ENCODE data around the gene PALD1. TPM values are rescaled to one million over a fixed set of nuclear protein-coding genes. Genes with fewer than 3 reads are reported as not detected.

PALD1 gene
- total RNA-seq, 4 donors from 2014 or later = 6.2 to 12.1 (median 7.7) TPM

- H3K36me3 ChIP-seq = no peaks in the 10 kb centered on the region
- no peaks in the 10 kb centered on the region for H3K9me3 ChIP-seq
- no peak overlapping the region for H3K27ac ChIP-seq
- no peak for DNase-seq (ENCODE audit: low spot score in 2 of 2)
- 92% methylated on average over 5 of the region's 6 CpGs for WGBS
- H3K27me3 ChIP-seq = no peaks in the 10 kb centered on the region
- H3K4me1 ChIP-seq = peaks cover 36% of the 10 kb centered on the region
- no peak overlapping the region for H3K4me3 ChIP-seq
- TF ChIP-seq EP300 (IDR thresholded peaks at IDR 0.05) (no peak), POLR2AphosphoS5 (IDR thresholded peaks at IDR 0.05) (no peak), POLR2A (IDR thresholded peaks at IDR 0.05) (no peak)
- TF ChIP-seq, protein P1, sequence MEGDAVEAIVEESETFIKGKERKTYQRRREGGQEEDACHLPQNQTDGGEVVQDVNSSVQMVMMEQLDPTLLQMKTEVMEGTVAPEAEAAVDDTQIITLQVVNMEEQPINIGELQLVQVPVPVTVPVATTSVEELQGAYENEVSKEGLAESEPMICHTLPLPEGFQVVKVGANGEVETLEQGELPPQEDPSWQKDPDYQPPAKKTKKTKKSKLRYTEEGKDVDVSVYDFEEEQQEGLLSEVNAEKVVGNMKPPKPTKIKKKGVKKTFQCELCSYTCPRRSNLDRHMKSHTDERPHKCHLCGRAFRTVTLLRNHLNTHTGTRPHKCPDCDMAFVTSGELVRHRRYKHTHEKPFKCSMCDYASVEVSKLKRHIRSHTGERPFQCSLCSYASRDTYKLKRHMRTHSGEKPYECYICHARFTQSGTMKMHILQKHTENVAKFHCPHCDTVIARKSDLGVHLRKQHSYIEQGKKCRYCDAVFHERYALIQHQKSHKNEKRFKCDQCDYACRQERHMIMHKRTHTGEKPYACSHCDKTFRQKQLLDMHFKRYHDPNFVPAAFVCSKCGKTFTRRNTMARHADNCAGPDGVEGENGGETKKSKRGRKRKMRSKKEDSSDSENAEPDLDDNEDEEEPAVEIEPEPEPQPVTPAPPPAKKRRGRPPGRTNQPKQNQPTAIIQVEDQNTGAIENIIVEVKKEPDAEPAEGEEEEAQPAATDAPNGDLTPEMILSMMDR (IDR thresholded peaks at IDR 0.05) = no peak
These were observed 29.4 kb downstream of the PALD1 start for GRCh38 chr10:70507966-70508365.

DNA sequence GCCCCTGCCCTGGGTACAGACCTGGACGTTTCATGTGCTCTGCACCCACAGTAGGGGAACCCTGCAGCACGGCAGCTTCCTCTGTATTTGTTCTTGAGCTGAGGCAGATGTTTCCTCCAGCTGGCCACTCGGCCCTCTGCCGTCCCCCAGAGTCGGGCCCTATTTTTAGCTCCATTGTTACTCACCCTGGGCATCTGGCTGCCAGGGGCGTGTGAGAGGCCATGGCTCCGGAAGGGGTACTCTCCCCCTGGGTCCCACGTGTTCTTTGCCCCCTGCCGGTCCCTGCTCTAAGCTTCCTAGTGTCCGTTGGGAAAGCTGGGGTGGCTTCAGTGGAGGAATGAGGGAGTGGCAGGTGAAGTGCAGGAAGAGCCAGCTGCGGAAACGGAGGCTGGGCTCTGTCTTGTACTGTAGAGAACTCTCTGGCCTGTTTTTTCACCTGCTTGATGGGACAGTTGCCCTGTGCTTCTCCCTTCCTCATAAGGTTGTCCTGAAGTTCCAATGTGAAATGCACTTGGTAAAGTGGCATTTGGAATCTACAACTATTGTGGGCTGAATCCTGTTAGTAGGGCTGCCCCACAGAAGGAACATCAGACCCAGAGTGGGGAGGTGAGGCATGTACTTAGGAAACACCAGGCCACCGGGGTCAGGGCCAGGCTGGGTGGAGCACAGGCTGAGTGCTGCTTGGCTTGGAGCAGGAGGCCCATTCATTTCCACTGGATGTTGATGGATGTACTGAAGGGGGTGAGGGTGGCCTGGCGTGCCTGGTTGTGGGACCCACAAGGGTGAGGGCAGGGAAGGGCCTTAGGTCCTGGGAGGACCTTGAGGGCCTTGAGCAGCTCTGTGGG, 30.6 kb downstream of the PALD1 start:
- peaks cover 36% of the 10 kb centered on the region for H3K4me1 ChIP-seq
- TF ChIP-seq, protein P1 (IDR thresholded peaks at IDR 0.05) = no peak
- TF ChIP-seq EP300 (IDR thresholded peaks at IDR 0.05) (no peak), POLR2AphosphoS5 (IDR thresholded peaks at IDR 0.05) (no peak), POLR2A (IDR thresholded peaks at IDR 0.05) (no peak)
- H3K27ac ChIP-seq = no peak overlapping the region
- 44% methylated on average over 13 of the region's 14 CpGs for WGBS
- no peaks in the 10 kb centered on the region for H3K27me3 ChIP-seq
- no peak overlapping the region for H3K4me3 ChIP-seq
- no peak for DNase-seq (ENCODE audit: low spot score in 2 of 2)
- no peaks in the 10 kb centered on the region for H3K9me3 ChIP-seq
- no peaks in the 10 kb centered on the region for H3K36me3 ChIP-seq

DNA sequence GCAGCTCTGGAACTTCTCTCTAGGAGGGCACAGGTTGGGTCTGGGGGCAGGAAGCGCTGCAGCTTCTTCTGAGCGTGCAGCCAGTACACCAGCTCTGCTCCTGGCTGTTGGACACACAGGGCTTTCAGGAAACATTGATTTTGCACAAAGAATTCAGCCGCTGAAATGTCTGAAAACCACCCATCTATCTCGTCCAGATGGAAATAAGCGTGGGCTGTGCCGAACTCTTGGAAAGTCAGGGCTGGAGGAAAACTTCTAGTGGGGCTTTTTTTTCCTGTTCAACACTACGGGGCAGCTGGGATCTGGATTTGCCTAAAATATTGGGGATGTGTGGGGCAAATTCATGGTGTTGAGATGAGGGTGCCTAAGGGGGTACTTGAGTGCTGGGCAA, 31.2 kb downstream of the PALD1 start:
- DNase-seq (ENCODE audit: low spot score in 2 of 2) = no peak
- H3K36me3 ChIP-seq = no peaks in the 10 kb centered on the region
- no peak overlapping the region for H3K4me3 ChIP-seq
- no peaks in the 10 kb centered on the region for H3K27me3 ChIP-seq
- no peak for TF ChIP-seq POLR2AphosphoS5 (IDR thresholded peaks at IDR 0.05)
- TF ChIP-seq, protein P1 (IDR thresholded peaks at IDR 0.05) = no peak
- H3K4me1 ChIP-seq = peaks cover 38% of the 10 kb centered on the region
- H3K9me3 ChIP-seq = no peaks in the 10 kb centered on the region
- WGBS = 70% methylated on average over 7 of the region's 7 CpGs
- no peak overlapping the region for H3K27ac ChIP-seq

DNA sequence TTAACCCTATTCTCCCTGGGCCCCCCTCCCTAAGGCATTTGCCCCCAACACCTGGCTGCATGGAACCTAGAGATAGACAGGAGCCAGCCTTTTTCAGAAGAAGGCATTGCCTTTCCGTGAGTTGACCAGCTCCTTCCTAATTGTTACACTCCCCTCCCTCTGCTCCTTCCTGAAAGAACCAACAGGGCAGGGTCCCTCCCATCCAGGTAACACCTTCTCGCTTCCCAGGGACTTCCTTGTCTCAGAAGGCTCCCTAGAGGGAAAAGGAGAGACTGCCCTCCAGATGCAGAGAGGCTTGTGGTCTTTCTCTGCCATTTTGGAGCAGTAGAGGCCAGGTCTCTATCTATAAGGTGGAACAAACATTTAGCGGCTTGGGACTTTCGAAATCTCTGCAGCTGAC, 31.9 kb downstream of the PALD1 start:
- Histone ChIP-seq H3K27ac (no peak overlapping the region), H3K9me3 (no peaks in the 10 kb centered on the region), H3K4me1 (peaks cover 41% of the 10 kb centered on the region), H3K36me3 (no peaks in the 10 kb centered on the region), H3K4me3 (no peak overlapping the region), H3K27me3 (no peaks in the 10 kb centered on the region)
- no peak for DNase-seq (ENCODE audit: low spot score in 2 of 2)
- WGBS = 95% methylated on average over 4 of the region's 4 CpGs
- TF ChIP-seq EP300 (IDR thresholded peaks at IDR 0.05) (no peak), POLR2AphosphoS5 (IDR thresholded peaks at IDR 0.05) (no peak), POLR2A (IDR thresholded peaks at IDR 0.05) (no peak)
- TF ChIP-seq, protein P1 (IDR thresholded peaks at IDR 0.05) = no peak

DNA sequence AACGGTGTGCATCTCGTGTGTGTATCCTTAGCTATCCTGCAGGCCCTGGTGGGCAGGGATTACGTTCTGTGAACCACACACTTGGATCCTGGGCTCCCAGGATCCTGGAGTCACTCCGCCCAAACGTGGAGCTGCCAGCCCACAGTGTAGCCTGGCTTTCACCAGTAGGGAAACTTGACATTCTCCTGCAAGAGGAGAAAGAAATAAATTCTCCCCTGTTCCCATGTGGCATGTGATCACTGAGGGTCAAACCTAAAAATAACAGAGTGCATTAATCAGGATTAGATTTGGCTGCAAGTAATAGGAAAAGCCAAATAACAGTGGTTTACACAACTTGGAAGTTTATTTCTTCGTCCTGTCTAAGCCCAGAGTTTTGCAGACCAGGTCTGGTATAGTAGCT, 32.3 kb downstream of the PALD1 start:
- TF ChIP-seq, protein P1 (IDR thresholded peaks at IDR 0.05) = no peak
- TF ChIP-seq EP300 (IDR thresholded peaks at IDR 0.05) (no peak), POLR2AphosphoS5 (IDR thresholded peaks at IDR 0.05) (no peak), POLR2A (IDR thresholded peaks at IDR 0.05) (no peak)
- WGBS = 74% methylated on average over 4 of the region's 6 CpGs
- no peaks in the 10 kb centered on the region for H3K27me3 ChIP-seq
- no peak overlapping the region for H3K4me3 ChIP-seq
- DNase-seq (ENCODE audit: low spot score in 2 of 2) = no peak
- no peaks in the 10 kb centered on the region for H3K36me3 ChIP-seq
- H3K4me1 ChIP-seq = peaks cover 41% of the 10 kb centered on the region
- H3K27ac ChIP-seq = no peak overlapping the region
- H3K9me3 ChIP-seq = no peaks in the 10 kb centered on the region

All from suprapubic skin (tissue), 4 donors.